NCI-H69 (cell line): ENCODE measurements around the gene FAM43A.

Source experiments
- DNase-seq: peaks from one replicate; lab custom pipeline; 2025; lab: John Stamatoyannopoulos, UW

The FAM43A gene

GRCh38 chr3:194675680-194676079, 10.0 kb upstream of the FAM43A start:
- no peak for DNase-seq

GRCh38 chr3:194676471-194676870, 9.2 kb upstream of the FAM43A start:
- DNase-seq = no peak

DNA sequence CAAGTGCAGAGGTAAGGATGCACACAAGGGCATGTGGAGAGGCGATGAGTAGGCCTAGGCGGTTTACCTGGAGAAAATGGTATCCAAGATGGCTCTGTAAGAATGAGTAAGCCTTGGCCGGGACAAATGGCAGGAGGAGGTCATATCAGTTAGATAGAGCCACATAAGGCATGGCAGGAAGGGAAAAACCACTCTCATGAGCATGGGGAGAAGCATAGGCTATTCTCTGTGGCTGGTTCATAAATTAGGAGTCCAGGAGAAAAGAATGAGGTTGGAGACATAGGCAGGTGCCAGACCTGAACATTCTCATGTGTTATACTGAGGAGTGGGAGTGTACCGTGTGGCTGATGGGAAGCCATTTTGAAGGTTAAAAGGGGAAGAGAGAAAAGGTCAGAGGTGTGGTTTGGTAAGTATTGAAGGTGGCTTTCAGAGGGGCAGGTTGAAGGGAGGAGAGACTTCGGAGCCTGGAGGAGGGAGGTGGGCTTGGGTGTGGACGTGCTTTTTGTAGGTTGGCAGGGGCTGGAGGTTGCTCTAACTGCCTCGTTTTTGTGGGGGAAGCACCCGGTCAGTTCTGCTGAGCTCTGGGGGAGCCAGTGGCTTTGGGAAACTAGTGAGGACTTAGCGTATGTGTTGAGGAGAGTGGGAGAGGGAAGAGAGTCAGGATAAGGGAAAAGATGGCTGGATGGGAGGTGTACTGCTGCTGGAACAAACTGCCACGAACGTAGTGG, 4.6 kb upstream of the FAM43A start:
- no peak for DNase-seq

DNA sequence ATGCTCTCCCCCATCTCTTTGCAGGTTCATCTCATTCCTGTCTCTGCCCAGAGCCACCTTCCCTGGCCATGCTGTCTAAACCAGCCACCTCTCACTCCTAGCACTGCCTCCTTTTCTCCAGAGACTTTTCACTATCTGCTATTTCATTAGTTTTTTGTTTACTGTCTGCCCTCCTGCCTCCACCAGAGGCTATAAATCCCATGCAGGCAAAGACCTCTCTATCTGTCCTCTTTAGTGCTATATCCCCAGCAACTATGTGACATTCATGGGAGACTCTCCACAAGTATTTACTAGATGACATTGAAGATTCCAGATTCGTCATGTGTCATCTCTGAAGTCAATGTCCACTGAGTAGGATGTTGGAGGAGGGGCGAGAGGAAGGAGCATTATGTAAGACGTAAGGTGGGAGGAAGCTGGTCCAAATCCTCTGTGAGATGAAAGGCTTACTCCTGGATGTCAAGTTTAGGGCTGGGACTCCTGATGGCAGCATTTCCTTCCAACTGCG, 3.4 kb upstream of the FAM43A start:
- no peak for DNase-seq

GRCh38 chr3:194682694-194683310, 2.9 kb upstream of the FAM43A start:
- DNase-seq = peak; percentile 88

- DNase-seq = no peak
Measured at GRCh38 chr3:194683380-194683779, 2.3 kb upstream of the FAM43A start.

GRCh38 chr3:194685065-194685717, 492 bp upstream of the FAM43A start:
- DNase-seq = no peak

- DNase-seq = no peak
Measured at GRCh38 chr3:194686414-194686815, 732 bp downstream of the FAM43A start.

DNA sequence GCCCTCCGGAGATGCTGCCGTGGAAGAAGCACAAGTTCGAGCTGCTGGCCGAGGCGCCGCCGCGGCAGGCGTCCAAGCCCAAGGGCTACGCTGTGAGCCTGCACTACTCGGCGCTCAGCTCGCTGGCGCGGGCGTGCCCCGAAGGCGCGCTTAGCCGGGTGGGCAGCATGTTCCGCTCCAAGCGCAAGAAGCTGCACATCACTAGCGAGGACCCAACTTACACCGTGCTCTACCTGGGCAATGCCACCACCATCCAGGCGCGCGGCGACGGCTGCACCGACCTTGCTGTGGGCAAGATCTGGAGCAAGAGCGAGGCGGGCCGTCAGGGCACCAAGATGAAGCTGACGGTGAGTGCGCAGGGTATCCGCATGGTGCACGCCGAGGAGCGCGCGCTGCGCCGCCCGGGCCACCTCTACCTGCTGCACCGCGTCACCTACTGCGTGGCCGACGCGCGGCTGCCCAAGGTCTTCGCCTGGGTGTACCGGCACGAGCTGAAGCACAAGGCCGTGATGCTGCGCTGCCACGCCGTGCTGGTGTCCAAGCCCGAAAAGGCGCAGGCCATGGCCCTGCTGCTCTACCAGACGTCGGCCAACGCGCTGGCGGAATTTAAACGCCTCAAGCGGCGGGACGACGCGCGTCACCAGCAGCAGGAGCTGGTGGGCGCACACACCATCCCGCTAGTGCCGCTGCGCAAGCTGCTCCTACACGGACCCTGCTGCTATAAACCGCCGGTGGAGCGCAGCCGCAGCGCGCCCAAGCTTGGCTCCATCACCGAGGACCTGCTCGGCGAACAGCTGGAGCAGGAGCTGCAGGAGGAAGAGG, 1.3 kb downstream of the FAM43A start:
- peak; percentile 83 for DNase-seq

GRCh38 chr3:194687638-194688199, 2.0 kb downstream of the FAM43A start:
- peak; percentile 88 for DNase-seq

GRCh38 chr3:194688200-194688740, 2.6 kb downstream of the FAM43A start:
- DNase-seq = peak; percentile 82

- no peak for DNase-seq
Measured at GRCh38 chr3:194688946-194689345, 3.3 kb downstream of the FAM43A start.

DNA sequence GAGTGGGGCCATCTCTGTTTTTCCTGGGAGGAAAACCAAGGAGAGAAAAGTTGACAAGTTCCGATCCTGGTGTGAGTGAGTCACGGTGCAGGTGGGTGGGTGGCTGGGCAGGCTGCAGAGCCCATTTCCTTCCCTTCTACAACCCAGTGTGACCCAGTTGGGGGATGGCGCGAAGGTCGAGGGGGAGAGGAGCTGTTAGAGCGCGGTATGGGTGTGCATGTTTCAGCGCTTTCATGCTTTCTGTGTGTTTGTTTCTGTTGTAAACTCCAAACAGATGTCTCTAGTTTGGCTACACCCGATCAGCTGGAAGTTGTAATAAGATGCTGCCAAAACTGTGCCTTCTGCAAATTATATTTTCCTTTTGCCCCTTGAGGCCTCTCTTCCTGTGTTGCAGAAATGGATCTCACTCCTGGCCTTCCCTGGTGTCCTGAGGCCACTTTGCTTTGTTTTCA, 3.8 kb downstream of the FAM43A start:
- DNase-seq = peak; percentile 78

- DNase-seq = peak; percentile 83
Measured at GRCh38 chr3:194690501-194691372, 5.1 kb downstream of the FAM43A start.

DNA sequence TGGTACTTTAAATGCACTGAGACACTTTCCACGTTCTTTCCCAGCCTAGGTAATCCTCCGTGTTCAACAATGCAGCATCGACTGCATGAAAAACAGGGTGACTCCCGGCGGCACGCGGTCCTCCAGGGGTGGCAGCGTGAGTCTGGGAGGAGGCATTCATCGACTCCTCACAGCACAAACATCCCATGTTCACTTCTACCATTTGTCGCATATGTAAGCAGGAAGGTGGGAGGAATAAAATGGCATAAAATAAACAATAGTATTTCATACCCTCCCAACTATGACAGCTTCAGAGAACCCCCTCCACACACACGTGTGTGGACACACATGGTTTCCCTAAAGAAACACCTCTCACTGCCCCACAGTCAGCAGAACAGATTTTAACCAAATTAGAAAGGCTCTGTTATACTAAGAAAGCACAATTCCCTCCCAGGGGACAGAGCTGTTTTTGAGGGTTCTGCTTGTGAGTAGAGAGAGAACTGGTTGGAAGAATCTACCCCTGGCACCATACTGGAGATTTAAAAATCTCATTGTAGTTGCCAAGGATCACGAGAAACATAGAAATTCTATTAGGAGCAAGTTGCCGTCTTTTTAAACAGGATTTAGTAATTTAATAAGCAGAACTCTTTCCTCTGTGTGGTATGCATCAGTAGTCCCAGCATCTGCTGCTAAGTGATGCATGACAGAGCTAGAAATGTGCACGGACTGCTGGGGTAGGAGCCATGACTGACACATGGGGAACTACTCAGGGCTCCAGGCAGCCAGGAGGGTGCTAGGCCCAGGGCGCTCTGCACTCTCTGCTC, 6.0 kb downstream of the FAM43A start:
- DNase-seq = peak; percentile 61

GRCh38 chr3:194696702-194697101, 11.0 kb downstream of the FAM43A start:
- no peak for DNase-seq

DNA sequence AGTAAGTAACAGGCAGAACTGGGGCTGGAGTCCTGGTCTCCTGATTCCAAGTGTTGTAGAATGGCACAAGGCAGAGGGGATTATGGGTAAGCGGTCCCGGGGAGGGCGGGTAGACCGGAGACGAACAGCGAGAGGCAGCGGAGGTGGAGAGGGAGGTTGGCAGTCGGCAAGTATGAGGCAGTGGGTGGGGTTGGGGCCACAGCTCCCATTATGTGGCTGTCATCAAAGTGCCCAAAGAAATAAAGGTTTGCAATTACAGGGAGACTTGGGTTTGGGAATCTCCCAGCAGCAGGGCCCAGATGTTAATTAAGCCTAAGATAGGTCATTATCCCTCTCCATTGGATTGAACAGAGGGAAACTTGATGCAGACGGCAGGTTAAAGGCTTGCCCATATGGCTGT, 16.9 kb downstream of the FAM43A start:
- peak; percentile 94 for DNase-seq

GRCh38 chr3:194705227-194705626, 19.5 kb downstream of the FAM43A start:
- no peak for DNase-seq

- DNase-seq = no peak
Measured at GRCh38 chr3:194705761-194706160, 20.1 kb downstream of the FAM43A start.

GRCh38 chr3:194707147-194707540, 21.5 kb downstream of the FAM43A start:
- no peak for DNase-seq
